DOHH2 (cell line): ENCODE measurements around the gene AKAP10.

Source experiments
- EZH2phosphoT487 ChIP-seq: fragments of 200-600 bp; sonication (generic); IDR thresholded peaks from 2 replicates; pipeline ENCODE4 v1.6.1; 2017; ENCODE audit warnings: borderline replicate concordance, mild to moderate bottlenecking, antibody characterized with exemption, low read length, moderate library complexity, mixed read lengths
- TF ChIP-seq, protein P1 (sequence below): fragments of 200-600 bp; sonication (generic); IDR thresholded peaks from one replicate; pipeline ENCODE4 v1.5.1; 2014; ENCODE audit warnings: antibody characterized with exemption, mild to moderate bottlenecking, low read depth, low read length; ENCODE audit not compliant: poor library complexity, severe bottlenecking

DNA sequence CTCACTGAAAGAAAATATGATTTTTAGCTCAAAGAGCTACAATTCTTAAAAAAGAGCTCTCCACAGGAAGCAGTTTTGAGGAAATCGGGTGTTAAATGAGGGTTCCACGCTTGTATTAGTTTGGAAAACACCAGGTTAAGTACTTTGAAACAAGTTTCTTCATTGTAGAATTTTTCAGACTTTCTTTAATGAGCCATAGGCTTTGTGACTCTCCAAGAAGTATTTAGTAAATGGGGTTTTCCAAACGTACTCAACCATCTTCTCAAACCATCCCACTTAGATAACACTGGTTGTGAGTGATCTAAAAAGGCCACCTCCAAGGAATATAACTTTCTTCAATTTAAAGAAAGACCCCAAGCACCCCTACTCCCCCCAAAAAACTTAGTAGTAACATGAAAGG lies 112.6 kb downstream of the AKAP10 start:
- TF ChIP-seq, protein P1, sequence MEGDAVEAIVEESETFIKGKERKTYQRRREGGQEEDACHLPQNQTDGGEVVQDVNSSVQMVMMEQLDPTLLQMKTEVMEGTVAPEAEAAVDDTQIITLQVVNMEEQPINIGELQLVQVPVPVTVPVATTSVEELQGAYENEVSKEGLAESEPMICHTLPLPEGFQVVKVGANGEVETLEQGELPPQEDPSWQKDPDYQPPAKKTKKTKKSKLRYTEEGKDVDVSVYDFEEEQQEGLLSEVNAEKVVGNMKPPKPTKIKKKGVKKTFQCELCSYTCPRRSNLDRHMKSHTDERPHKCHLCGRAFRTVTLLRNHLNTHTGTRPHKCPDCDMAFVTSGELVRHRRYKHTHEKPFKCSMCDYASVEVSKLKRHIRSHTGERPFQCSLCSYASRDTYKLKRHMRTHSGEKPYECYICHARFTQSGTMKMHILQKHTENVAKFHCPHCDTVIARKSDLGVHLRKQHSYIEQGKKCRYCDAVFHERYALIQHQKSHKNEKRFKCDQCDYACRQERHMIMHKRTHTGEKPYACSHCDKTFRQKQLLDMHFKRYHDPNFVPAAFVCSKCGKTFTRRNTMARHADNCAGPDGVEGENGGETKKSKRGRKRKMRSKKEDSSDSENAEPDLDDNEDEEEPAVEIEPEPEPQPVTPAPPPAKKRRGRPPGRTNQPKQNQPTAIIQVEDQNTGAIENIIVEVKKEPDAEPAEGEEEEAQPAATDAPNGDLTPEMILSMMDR: no peak
- TF ChIP-seq EZH2phosphoT487: no peak
